K562 (cell line): ENCODE data around the gene ACOD1. TPM values are rescaled to one million over a fixed set of nuclear protein-coding genes. Genes with fewer than 3 reads are reported as not detected.

Experiments used
- ATAC-seq: fragments of 200-7000 bp; cut with Tn5 transposase; 3 replicates; pipeline ENCODE4 v1.9.1; 2020; ENCODE audit warnings: moderate library complexity
- BruUV-seq: library from RNA; stranded (reverse); fragments of 400-500 nt; replicated peaks from 2 replicates; lab custom pipeline; 2021; lab: Mats Ljungman, UMichigan
- CTCF ChIA-PET: fragments of 300-600 bp; formaldehyde crosslinking; extraction: SDS; loops from one replicate; lab custom pipeline; 2021; ENCODE audit warnings: low intra/inter-chr PET ratio; lab: Yijun Ruan, JAX
- POLR2A ChIA-PET: fragments of 300-600, 350-650 bp; sonication (Branson Sonifier 250); formaldehyde crosslinking; extraction: SDS; loops from one replicate; lab custom pipeline; 2021; ENCODE audit warnings: antibody characterized with exemption, inconsistent platforms; lab: Yijun Ruan, JAX
- DNase-seq, 4 experiments: peaks; one replicate each; pipeline versions ENCODE4 v3.0.0 to v3.0.0-alpha.2; 2011 to 2018; ENCODE audit warnings: low spot score in 3 of 4, mixed read lengths in 3 of 4; ENCODE audit errors: extremely low read depth in 1 of 4
- FAIRE-seq: peaks from 2 replicates; lab custom pipeline; 2011; peaks lifted over from hg19 to GRCh38; lab: Jason Lieb, UNC
- H2AFZ ChIP-seq: 2 replicates; pipeline ENCODE4 v1.6.0; 2011; ENCODE audit warnings: low read depth, low read length, control low read depth, inconsistent platforms
- H3K27ac ChIP-seq: fragments of 200-600 bp; 3 replicates; pipeline ENCODE4 v1.8.0; 2011; ENCODE audit warnings: low read depth, mild to moderate bottlenecking, control low read depth, inconsistent platforms, low read length, moderate library complexity, mixed read lengths; ENCODE audit errors: extremely low read depth
- H3K27me3 ChIP-seq, 2 experiments: fragments of 300-600 bp in 1 of 2; 2 replicates in 1 of 2; 3 replicates in 1 of 2; pipeline versions ENCODE4 v1.6.0 to v1.8.0; 2011; ENCODE audit warnings: inconsistent platforms in 2 of 2, low read length in 2 of 2, mild to moderate bottlenecking in 1 of 2, mixed read lengths in 1 of 2, moderate library complexity in 1 of 2; ENCODE audit not compliant: control insufficient read depth in 2 of 2, insufficient read depth in 2 of 2
- H3K36me3 ChIP-seq: fragments of 300-600 bp; 3 replicates; pipeline ENCODE4 v1.8.0; 2011; ENCODE audit warnings: mild to moderate bottlenecking, low read length, inconsistent platforms; ENCODE audit not compliant: control insufficient read depth, insufficient read depth
- H3K4me1 ChIP-seq, 2 experiments: fragments of 200-600 bp in 1 of 2; replicated peaks in 1 of 2; 2 replicates in 1 of 2; 3 replicates in 1 of 2; pipeline versions ENCODE4 v1.5.1 to v1.8.0; 2011; ENCODE audit warnings: inconsistent platforms in 2 of 2, low read length in 2 of 2, mild to moderate bottlenecking in 1 of 2, mixed read lengths in 1 of 2, moderate library complexity in 1 of 2; ENCODE audit not compliant: control insufficient read depth in 2 of 2, insufficient read depth in 2 of 2
- H3K4me2 ChIP-seq: 2 replicates; pipeline ENCODE4 v1.6.1; 2011; ENCODE audit warnings: low read length, control low read depth, inconsistent platforms, mixed read lengths; ENCODE audit not compliant: insufficient read depth
- H3K4me3 ChIP-seq: fragments of 200-600 bp; sonication (generic), shearing (Covaris generic); 2 replicates; pipeline ENCODE4 v1.5.1; 2016; ENCODE audit warnings: control low read depth, inconsistent platforms
- H3K79me2 ChIP-seq: fragments of 200-600 bp; 3 replicates; pipeline ENCODE4 v1.8.0; 2011; ENCODE audit warnings: low read length, inconsistent platforms; ENCODE audit not compliant: control insufficient read depth, insufficient read depth
- H3K9ac ChIP-seq, 2 experiments: 2 replicates each; pipeline versions ENCODE4 v1.6.0 to v1.6.1; 2011; ENCODE audit warnings: low read depth in 2 of 2, low read length in 2 of 2, control low read depth in 1 of 2, inconsistent platforms in 1 of 2, mild to moderate bottlenecking in 1 of 2, mixed read lengths in 1 of 2; ENCODE audit not compliant: insufficient read depth in 1 of 2
- H3K9me1 ChIP-seq: one replicate; pipeline ENCODE4 v1.6.0; 2011; ENCODE audit warnings: inconsistent platforms, mild to moderate bottlenecking, low read length, moderate library complexity; ENCODE audit not compliant: control insufficient read depth, insufficient read depth
- H3K9me3 ChIP-seq: replicated peaks from 2 replicates; pipeline ENCODE4 v1.5.1; 2011; ENCODE audit warnings: low read depth, low read length, inconsistent platforms; ENCODE audit not compliant: control insufficient read depth, insufficient read depth
- H4K20me1 ChIP-seq: replicated peaks from 2 replicates; pipeline ENCODE4 v1.6.1; 2011; ENCODE audit warnings: low read length, inconsistent platforms, mixed read lengths; ENCODE audit not compliant: control insufficient read depth, insufficient read depth
- ATF3 ChIP-seq, 2 experiments: fragments of 450-650 bp in 1 of 2; sonication (generic) in 1 of 2; formaldehyde crosslinking in 1 of 2; IDR thresholded peaks in 1 of 2; conservative IDR thresholded peaks in 1 of 2; 2 replicates each; pipeline versions ENCODE4 v1.6.1 to v1.8.1; 2016 to 2023; ENCODE audit warnings: mild to moderate bottlenecking in 2 of 2, moderate library complexity in 2 of 2, inconsistent platforms in 1 of 2, missing genetic modification reagents in 1 of 2
- BDP1 ChIP-seq: IDR thresholded peaks from 3 replicates; pipeline ENCODE4 v1.6.1; 2011; ENCODE audit not compliant: insufficient read length, insufficient read depth
- CEBPB ChIP-seq: fragments of 450-650 bp; IDR thresholded peaks from 2 replicates; pipeline ENCODE4 v1.6.1; 2016; ENCODE audit warnings: missing genetic modification characterization, missing compliant biosample characterization
- FOXO4 ChIP-seq: fragments of 450-650 bp; formaldehyde crosslinking; IDR thresholded peaks from 2 replicates; pipeline ENCODE4 v1.4.0; 2020; ENCODE audit warnings: mild to moderate bottlenecking, moderate library complexity
- LCOR ChIP-seq: sonication (generic); formaldehyde crosslinking; IDR thresholded peaks from 2 replicates; pipeline ENCODE4 v1.8.0; 2022; ENCODE audit warnings: mild to moderate bottlenecking, missing genetic modification reagents
- MEF2D ChIP-seq: conservative IDR thresholded peaks from 2 replicates; pipeline ENCODE4 v1.6.1; 2016; ENCODE audit warnings: low read depth, missing genetic modification characterization, missing compliant biosample characterization
- POLR2G ChIP-seq: fragments of 200-400 bp; formaldehyde crosslinking; IDR thresholded peaks from 2 replicates; pipeline ENCODE4 v1.6.1; 2017; ENCODE audit warnings: low read depth, mild to moderate bottlenecking, antibody characterized with exemption, low read length, moderate library complexity
- PTTG1 ChIP-seq: fragments of 450-650 bp; IDR thresholded peaks from 2 replicates; pipeline ENCODE4 v1.6.1; 2016; ENCODE audit warnings: low read depth, mild to moderate bottlenecking, missing genetic modification characterization, missing compliant biosample characterization
- SP1 ChIP-seq: sonication (generic); formaldehyde crosslinking; IDR thresholded peaks from 2 replicates; pipeline ENCODE4 v1.8.1; 2022; ENCODE audit warnings: mild to moderate bottlenecking, missing genetic modification reagents
- SREBF2 ChIP-seq: sonication (generic); formaldehyde crosslinking; IDR thresholded peaks from 2 replicates; pipeline ENCODE4 v1.4.0; 2020; ENCODE audit warnings: mild to moderate bottlenecking, missing genetic modification reagents
- TCF3 ChIP-seq: sonication (generic); formaldehyde crosslinking; IDR thresholded peaks from 2 replicates; pipeline ENCODE4 v1.4.0; 2020; ENCODE audit warnings: mild to moderate bottlenecking, missing genetic modification reagents
- ZBTB2 ChIP-seq: fragments of 450-650 bp; IDR thresholded peaks from 2 replicates; pipeline ENCODE4 v1.6.1; 2016; ENCODE audit warnings: antibody characterized with exemption
- ZKSCAN8 ChIP-seq: fragments of 200-800 bp; sonication (Bioruptor generic); IDR thresholded peaks from 2 replicates; pipeline ENCODE4 v1.6.1; 2016; ENCODE audit warnings: missing genetic modification characterization, missing compliant biosample characterization
- ZNF133 ChIP-seq: fragments of 250-450 bp; sonication (Bioruptor Pico); IDR thresholded peaks from 2 replicates; pipeline ENCODE4 v1.4.0; 2020; ENCODE audit warnings: mild to moderate bottlenecking
- ZNF76 ChIP-seq: fragments of 250-450 bp; sonication (Bioruptor Pico); IDR thresholded peaks from 2 replicates; pipeline ENCODE4 v1.4.0; 2020; ENCODE audit warnings: mild to moderate bottlenecking, moderate library complexity, borderline replicate concordance
- WGBS: fragments of 100-300 bp; shearing (Covaris generic); methylation state at CpG from one replicate; pipeline ENCODE4 v1.1.6; 2016; ENCODE audit warnings: low coverage, mixed read lengths; ENCODE audit not compliant: insufficient coverage; ENCODE audit errors: missing lambda C conversion rate; 5-methylcytosine and 5-hydroxymethylcytosine counted together
- in situ Hi-C: fragments of 300-500 bp; cut with MboI; formaldehyde crosslinking; loops from 4 replicates; pipeline ENCODE4 v1.15.0; 2018; ENCODE audit warnings: inconsistent platforms, mixed read lengths
- intact Hi-C: fragments of 100-400 bp; cut with micrococcal nuclease; formaldehyde crosslinking; loops from 2 replicates; pipeline ENCODE4 v1.14.2; 2022
- polyA plus RNA-seq, 8 experiments: library from polyadenylated mRNA; depleted of rRNA in 4 of 8; stranded (reverse) in 5 of 8; unstranded in 3 of 8; fragments of >200 nt; fragmentation: Nextera tagmentation in 2 of 8; fragmentation: Illumina TruSeq in 1 of 8; extraction: Ambion mirVana in 2 of 8; extraction: Trizol in 1 of 8; gene quantifications; 2 replicates each; pipeline versions ENCODE4 v1.2.1 to v1.2.3, GENCODE V29; 2011 to 2014; ENCODE audit warnings: inconsistent platforms in 1 of 8, missing spikeins in 1 of 8
- total RNA-seq, 7 experiments: library from RNA; depleted of rRNA in 6 of 7; stranded (reverse); fragments of >200 nt in 6 of 7; fragmentation: Illumina TruSeq in 2 of 7; extraction: Trizol in 2 of 7; gene quantifications; 2 replicates each; pipeline versions ENCODE4 v1.2.1 to v1.2.3, GENCODE V29; 2011 to 2021; ENCODE audit warnings: low replicate concordance in 1 of 7

ACOD1 gene
- total and polyA plus RNA-seq, 9 of the 15 experiments (the other 6 are each of a cell fraction or from before 2014, with no cell fraction given), result not detected

GRCh38 chr13:76993021-76993420 lies 44.7 kb downstream of the ACOD1 start:
- H3K4me2 ChIP-seq, result peak overlapping the region; percentile 87
- H3K27ac ChIP-seq, result peak overlapping the region; percentile 85
- CTCF ChIA-PET, result no interaction called here
- no peaks in the 10 kb centered on the region for H3K9me1 ChIP-seq
- in situ Hi-C loops (no loop called here), intact Hi-C loops (loop anchor here (5.0 kb wide), 1 partner anchor 334 kb away; the partner anchor contains the start of gene MYCBP2)
- no peaks in the 10 kb centered on the region for H4K20me1 ChIP-seq
- no peaks in the 10 kb centered on the region for H3K9me3 ChIP-seq
- peaks cover 7 to 8% of the 10 kb centered on the region in 2 experiments; a peak in 4 of 5 replicates for H3K4me1 ChIP-seq
- no peak for TF ChIP-seq LCOR (CRISPR knock-in tag)
- TF ChIP-seq ZBTB2, result no peak
- TF ChIP-seq SP1 (CRISPR knock-in tag), result no peak
- no peak for TF ChIP-seq ZNF76 (CRISPR knock-in tag)
- no peak for TF ChIP-seq CEBPB (tag)
- TF ChIP-seq ZNF133 (CRISPR knock-in tag), result no peak
- TF ChIP-seq FOXO4 (CRISPR knock-in tag), result no peak
- TF ChIP-seq BDP1, result no peak
- no peak for TF ChIP-seq ZKSCAN8 (CRISPR knock-in tag)
- no peak for TF ChIP-seq ATF3 (IDR thresholded peaks at IDR 0.05)
- TF ChIP-seq ATF3 (CRISPR knock-in tag; conservative IDR thresholded peaks at IDR 0.05), result no peak
- TF ChIP-seq MEF2D, result no peak
- no peak for TF ChIP-seq POLR2G
- no peak for TF ChIP-seq PTTG1 (tag)
- no peak for TF ChIP-seq SREBF2 (CRISPR knock-in tag)
- TF ChIP-seq TCF3 (CRISPR knock-in tag), result no peak
- no peak for ATAC-seq
- FAIRE-seq, result no peak
- H2AFZ ChIP-seq, result peak overlapping the region; percentile 95
- BruUV-seq, result no TSS peak
- H3K79me2 ChIP-seq, result peaks cover 19% of the 10 kb centered on the region
- peaks cover 17% of the 10 kb centered on the region for H3K36me3 ChIP-seq
- WGBS, result 17% methylated on average over 3 of the region's 3 CpGs
- peak overlapping the region; percentile 81 to 95 for H3K9ac ChIP-seq
- H3K27me3 ChIP-seq, result no peaks in the 10 kb centered on the region
- H3K4me3 ChIP-seq, result peak overlapping the region; percentile 82
- no peak for DNase-seq
- POLR2A ChIA-PET, result interaction anchor here (0.9 to 1.2 kb wide), 3 partner anchors 9 to 1104 kb away, joined by 3 to 9 read pairs (median 3); no protein-coding TSS in a partner anchor
